Activated gamma-delta T cell treated with anti-CD3 and anti-CD28 coated beads, Interleukin-2, amount 50 U/mL, for 16 hours (primary cell): ENCODE results near the gene KIF21A.

Source experiments
- DNase-seq: peaks from one replicate; pipeline ENCODE4 v3.0.0-alpha.2; 2020; ENCODE audit warnings: low read depth

KIF21A gene

GRCh38 chr12:39272871-39273655 lies 169.9 kb downstream of the KIF21A start:
- DNase-seq: no peak

- no peak for DNase-seq
These were observed 173.4 kb downstream of the KIF21A start for GRCh38 chr12:39269492-39269891.

GRCh38 chr12:39267886-39268285 lies 175.0 kb downstream of the KIF21A start:
- DNase-seq: no peak

GRCh38 chr12:39252628-39253027 lies 190.3 kb downstream of the KIF21A start:
- no peak for DNase-seq
